ENCODE measurements around the gene TINAGL1. TPM values are rescaled to one million over a fixed set of nuclear protein-coding genes. Genes with fewer than 3 reads are reported as not detected.

TINAGL1 gene
- total RNA-seq, 1 donor from 2014 or later, result not detected

- DNase-seq (ENCODE audit: low spot score), result no peak
- Mint-ChIP-seq H3K27ac (no peak overlapping the region), H3K4me1 (ENCODE audit: low read depth) (peaks cover 10% of the 10 kb centered on the region), H3K4me3 (ENCODE audit: low read depth) (no peak overlapping the region), H3K27me3 (ENCODE audit: low read depth) (peaks cover 13% of the 10 kb centered on the region), H3K36me3 (ENCODE audit: low read depth) (no peaks in the 10 kb centered on the region), H3K9me3 (no peaks in the 10 kb centered on the region)
- intact Hi-C loops (cut with micrococcal nuclease), result no loop called here
Observed at GRCh38 chr1:31551208-31551607, 25.1 kb upstream of the TINAGL1 start.

- H3K9me3 Mint-ChIP-seq, result no peaks in the 10 kb centered on the region
- H3K4me3 Mint-ChIP-seq (ENCODE audit: low read depth), result no peak overlapping the region
- peaks cover 10% of the 10 kb centered on the region for H3K4me1 Mint-ChIP-seq (ENCODE audit: low read depth)
- H3K36me3 Mint-ChIP-seq (ENCODE audit: low read depth), result no peaks in the 10 kb centered on the region
- intact Hi-C loops (cut with micrococcal nuclease), result no loop called here
- peaks cover 16% of the 10 kb centered on the region for H3K27me3 Mint-ChIP-seq (ENCODE audit: low read depth)
- no peak overlapping the region for H3K27ac Mint-ChIP-seq
- no peak for DNase-seq (ENCODE audit: low spot score)
Observed at GRCh38 chr1:31552489-31552888, 23.8 kb upstream of the TINAGL1 start.

DNA sequence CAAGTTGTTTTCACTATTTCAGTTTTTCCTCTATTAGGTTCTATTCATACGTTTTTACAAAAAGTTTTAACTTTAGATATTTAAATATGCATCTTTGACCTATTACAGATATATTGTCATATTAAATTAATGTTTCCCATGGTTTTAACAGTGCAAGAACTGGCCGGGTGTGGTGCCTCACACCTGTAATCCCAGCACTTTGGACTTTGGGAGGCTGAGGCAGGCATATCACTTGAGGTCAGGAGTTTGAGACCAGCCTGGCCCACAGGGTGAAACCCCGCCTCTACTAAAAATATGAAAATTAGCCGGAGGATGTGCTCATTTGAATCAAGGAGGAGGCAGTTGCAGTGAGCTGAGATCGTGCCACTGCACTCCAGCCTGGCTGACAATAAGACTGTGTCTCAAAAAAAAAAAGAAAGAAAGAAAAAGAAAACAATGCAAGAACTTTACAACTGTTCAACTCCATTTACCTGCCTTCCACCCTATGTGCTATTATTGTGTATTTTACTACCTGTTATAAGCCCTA lies 19.8 kb upstream of the TINAGL1 start:
- DNase-seq (ENCODE audit: low spot score), result no peak
- Mint-ChIP-seq H3K36me3 (ENCODE audit: low read depth) (no peaks in the 10 kb centered on the region), H3K9me3 (no peaks in the 10 kb centered on the region), H3K27me3 (ENCODE audit: low read depth) (peaks cover 26% of the 10 kb centered on the region), H3K4me3 (ENCODE audit: low read depth) (no peak overlapping the region), H3K27ac (no peak overlapping the region), H3K4me1 (ENCODE audit: low read depth) (no peaks in the 10 kb centered on the region)
- intact Hi-C loops (cut with micrococcal nuclease), result no loop called here

GRCh38 chr1:31559715-31560114 lies 16.6 kb upstream of the TINAGL1 start:
- intact Hi-C loops (cut with micrococcal nuclease), result loop anchor here (5.0 kb wide), 1 partner anchor 228 kb away; no protein-coding TSS in a partner anchor
- H3K4me3 Mint-ChIP-seq (ENCODE audit: low read depth), result no peak overlapping the region
- H3K4me1 Mint-ChIP-seq (ENCODE audit: low read depth), result no peaks in the 10 kb centered on the region
- no peak for DNase-seq (ENCODE audit: low spot score)
- no peaks in the 10 kb centered on the region for H3K36me3 Mint-ChIP-seq (ENCODE audit: low read depth)
- H3K27ac Mint-ChIP-seq, result no peak overlapping the region
- H3K9me3 Mint-ChIP-seq, result no peaks in the 10 kb centered on the region
- peaks cover 24% of the 10 kb centered on the region for H3K27me3 Mint-ChIP-seq (ENCODE audit: low read depth)

GRCh38 chr1:31560394-31560793 lies 15.9 kb upstream of the TINAGL1 start:
- intact Hi-C loops (cut with micrococcal nuclease), result loop anchor here (5.0 kb wide), 1 partner anchor 227 kb away; no protein-coding TSS in a partner anchor
- Mint-ChIP-seq H3K36me3 (ENCODE audit: low read depth) (no peaks in the 10 kb centered on the region), H3K9me3 (no peaks in the 10 kb centered on the region), H3K27me3 (ENCODE audit: low read depth) (peaks cover 22% of the 10 kb centered on the region), H3K4me3 (ENCODE audit: low read depth) (no peak overlapping the region), H3K27ac (no peak overlapping the region), H3K4me1 (ENCODE audit: low read depth) (no peaks in the 10 kb centered on the region)
- DNase-seq (ENCODE audit: low spot score), result no peak

GRCh38 chr1:31562707-31563360 lies 13.5 kb upstream of the TINAGL1 start:
- no peaks in the 10 kb centered on the region for H3K4me1 Mint-ChIP-seq (ENCODE audit: low read depth)
- peaks cover 24% of the 10 kb centered on the region for H3K27me3 Mint-ChIP-seq (ENCODE audit: low read depth)
- no peak overlapping the region for H3K4me3 Mint-ChIP-seq (ENCODE audit: low read depth)
- H3K36me3 Mint-ChIP-seq (ENCODE audit: low read depth), result no peaks in the 10 kb centered on the region
- intact Hi-C loops (cut with micrococcal nuclease), result loop anchor here (5.0 kb wide), 1 partner anchor 224 kb away; no protein-coding TSS in a partner anchor
- no peaks in the 10 kb centered on the region for H3K9me3 Mint-ChIP-seq
- no peak overlapping the region for H3K27ac Mint-ChIP-seq
- DNase-seq (ENCODE audit: low spot score), result no peak

- Mint-ChIP-seq H3K4me1 (ENCODE audit: low read depth) (no peaks in the 10 kb centered on the region), H3K4me3 (ENCODE audit: low read depth) (no peak overlapping the region), H3K27ac (no peak overlapping the region), H3K27me3 (ENCODE audit: low read depth) (peaks cover 21% of the 10 kb centered on the region), H3K36me3 (ENCODE audit: low read depth) (no peaks in the 10 kb centered on the region), H3K9me3 (no peaks in the 10 kb centered on the region)
- DNase-seq (ENCODE audit: low spot score), result no peak
- intact Hi-C loops (cut with micrococcal nuclease), result loop anchor here (1.0 to 5.0 kb wide), 2 partner anchors 54 to 223 kb away; no protein-coding TSS in a partner anchor
Observed at GRCh38 chr1:31564606-31564989, 11.7 kb upstream of the TINAGL1 start.

DNA sequence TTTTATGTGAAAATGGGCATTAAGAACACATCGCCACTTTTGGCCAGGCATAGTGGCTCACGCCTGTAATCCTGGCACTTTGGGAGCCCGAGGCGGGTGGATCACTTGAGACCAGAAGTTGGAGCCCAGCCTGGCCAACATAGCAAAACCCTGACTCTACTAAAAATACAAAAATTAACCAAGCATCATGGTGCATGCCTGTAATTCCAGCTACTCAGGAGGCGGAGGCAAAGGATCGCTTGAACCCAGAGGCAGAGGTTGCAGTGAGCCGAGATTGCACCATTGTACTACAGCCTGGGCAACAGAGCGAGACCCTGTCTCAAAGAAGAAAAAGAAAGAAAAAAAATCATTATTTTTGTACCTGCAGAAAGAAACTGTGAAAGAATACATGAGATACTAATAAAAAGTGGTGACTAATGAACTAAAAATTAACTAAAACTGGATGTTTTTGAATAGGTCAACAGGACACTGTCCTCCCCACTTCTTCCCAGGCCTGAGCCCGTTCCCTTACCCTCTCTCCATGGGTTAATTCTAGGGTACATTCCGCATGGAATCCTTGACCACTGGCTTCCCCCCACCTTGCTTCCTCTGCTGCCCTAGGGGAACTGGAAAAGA lies 8.3 kb upstream of the TINAGL1 start:
- no peak for DNase-seq (ENCODE audit: low spot score)
- intact Hi-C loops (cut with micrococcal nuclease), result no loop called here
- Mint-ChIP-seq H3K4me1 (ENCODE audit: low read depth) (no peaks in the 10 kb centered on the region), H3K4me3 (ENCODE audit: low read depth) (no peak overlapping the region), H3K36me3 (ENCODE audit: low read depth) (no peaks in the 10 kb centered on the region), H3K27ac (no peak overlapping the region), H3K27me3 (ENCODE audit: low read depth) (peaks cover 15% of the 10 kb centered on the region), H3K9me3 (no peaks in the 10 kb centered on the region)

DNA sequence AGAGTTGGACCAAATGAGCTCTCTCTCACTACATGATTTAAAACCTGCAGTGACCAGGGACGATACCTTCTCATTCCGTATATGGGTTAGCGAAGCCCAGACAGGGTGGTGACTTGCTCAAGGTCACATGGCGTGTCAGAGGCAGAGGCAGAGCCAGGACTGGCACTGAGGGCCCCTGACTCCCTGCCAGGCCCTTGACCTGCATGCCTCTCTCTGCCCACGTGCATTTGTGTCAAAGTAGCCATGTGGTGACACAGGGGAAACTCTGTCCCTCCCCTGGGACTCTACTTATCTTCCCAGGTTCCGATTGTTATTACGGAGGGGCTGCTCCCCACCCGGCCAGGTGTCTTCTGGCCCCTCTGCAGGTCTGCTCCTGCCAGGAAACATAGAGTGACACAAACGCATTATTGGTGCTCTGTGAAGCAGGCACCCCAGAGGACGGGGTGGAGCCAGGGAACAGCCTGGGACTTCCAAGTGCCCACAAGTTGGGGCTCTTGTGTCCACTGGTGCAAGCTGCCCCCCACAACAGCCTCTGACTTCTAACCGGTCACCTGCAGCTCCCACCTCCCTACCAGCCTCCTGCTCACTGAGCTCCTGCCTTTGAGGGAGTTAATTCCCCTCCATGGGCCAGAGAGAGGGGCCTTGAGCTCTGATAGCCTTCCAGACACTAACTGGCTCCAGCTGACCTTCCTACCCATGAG lies 7.3 kb upstream of the TINAGL1 start:
- Mint-ChIP-seq H3K27ac (no peak overlapping the region), H3K4me1 (ENCODE audit: low read depth) (no peaks in the 10 kb centered on the region), H3K9me3 (no peaks in the 10 kb centered on the region), H3K36me3 (ENCODE audit: low read depth) (no peaks in the 10 kb centered on the region), H3K27me3 (ENCODE audit: low read depth) (peaks cover 15% of the 10 kb centered on the region), H3K4me3 (ENCODE audit: low read depth) (no peak overlapping the region)
- no peak for DNase-seq (ENCODE audit: low spot score)
- intact Hi-C loops (cut with micrococcal nuclease), result no loop called here

GRCh38 chr1:31569596-31570173 lies 6.6 kb upstream of the TINAGL1 start:
- Mint-ChIP-seq H3K27ac (no peak overlapping the region), H3K4me1 (ENCODE audit: low read depth) (peaks cover 2% of the 10 kb centered on the region), H3K4me3 (ENCODE audit: low read depth) (no peak overlapping the region), H3K36me3 (ENCODE audit: low read depth) (no peaks in the 10 kb centered on the region), H3K9me3 (no peaks in the 10 kb centered on the region), H3K27me3 (ENCODE audit: low read depth) (peaks cover 15% of the 10 kb centered on the region)
- DNase-seq (ENCODE audit: low spot score), result no peak
- intact Hi-C loops (cut with micrococcal nuclease), result no loop called here

DNA sequence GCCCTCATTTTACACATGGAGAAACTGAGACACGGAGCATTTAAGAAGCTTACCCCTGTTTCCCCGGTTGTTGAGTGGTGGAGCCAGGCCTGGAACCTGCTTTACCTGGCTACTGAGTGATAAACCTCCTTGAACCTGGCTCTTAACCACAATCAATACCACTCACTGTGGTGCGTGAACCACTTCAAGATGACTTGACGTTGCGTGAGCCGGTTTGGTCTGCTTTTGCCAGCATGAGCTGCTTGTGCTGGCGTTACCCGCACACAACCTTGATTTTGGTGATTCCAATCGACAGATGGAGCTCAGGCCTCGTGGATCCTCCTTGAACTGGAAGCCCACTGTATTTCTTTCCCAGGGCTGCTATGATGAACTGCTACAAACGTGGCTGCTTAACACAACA lies 6.1 kb upstream of the TINAGL1 start:
- Mint-ChIP-seq H3K36me3 (ENCODE audit: low read depth) (no peaks in the 10 kb centered on the region), H3K27me3 (ENCODE audit: low read depth) (peaks cover 15% of the 10 kb centered on the region)
- intact Hi-C loops (cut with micrococcal nuclease), result no loop called here

GRCh38 chr1:31570906-31571305 lies 5.4 kb upstream of the TINAGL1 start:
- intact Hi-C loops (cut with micrococcal nuclease), result no loop called here
- Mint-ChIP-seq H3K27me3 (ENCODE audit: low read depth) (peaks cover 12% of the 10 kb centered on the region), H3K27ac (no peak overlapping the region), H3K4me3 (ENCODE audit: low read depth) (no peak overlapping the region), H3K9me3 (no peaks in the 10 kb centered on the region), H3K36me3 (ENCODE audit: low read depth) (no peaks in the 10 kb centered on the region), H3K4me1 (ENCODE audit: low read depth) (peaks cover 2% of the 10 kb centered on the region)
- DNase-seq (ENCODE audit: low spot score), result no peak

More for the DNA sequence above, 6.1 kb upstream of the TINAGL1 start:
- no peak for DNase-seq (ENCODE audit: low spot score)
- no peaks in the 10 kb centered on the region for H3K9me3 Mint-ChIP-seq
- H3K4me3 Mint-ChIP-seq (ENCODE audit: low read depth), result no peak overlapping the region
- H3K27ac Mint-ChIP-seq, result no peak overlapping the region
- H3K4me1 Mint-ChIP-seq (ENCODE audit: low read depth), result peaks cover 2% of the 10 kb centered on the region
